Sigmoid colon (tissue), 4 donors: Measurements from ENCODE around the gene FOXK2.

Source experiments
- CTCF ChIP-seq, 4 experiments: fragments of 450-650 bp in 3 of 4; fragments of 200-600 bp in 1 of 4; IDR thresholded peaks; one replicate each; pipeline ENCODE4 v1.5.1; 2016 to 2019; ENCODE audit warnings: antibody characterized with exemption in 4 of 4, mild to moderate bottlenecking in 3 of 4, moderate library complexity in 2 of 4
- EP300 ChIP-seq, 4 donors: sonication (generic); formaldehyde crosslinking; IDR thresholded peaks; one replicate each; pipeline ENCODE4 v1.6.1; 2017; ENCODE audit warnings: antibody characterized with exemption in 4 of 4
- POLR2A ChIP-seq, 2 donors: fragments of 450-650 bp; IDR thresholded peaks; one replicate each; pipeline ENCODE4 v1.6.1; 2016; ENCODE audit warnings: antibody characterized with exemption in 2 of 2, mild to moderate bottlenecking in 2 of 2, moderate library complexity in 2 of 2
- POLR2AphosphoS5 ChIP-seq, 4 donors: sonication (generic); formaldehyde crosslinking; IDR thresholded peaks; one replicate each; pipeline ENCODE4 v1.6.1; 2017; ENCODE audit warnings: antibody characterized with exemption in 4 of 4

DNA sequence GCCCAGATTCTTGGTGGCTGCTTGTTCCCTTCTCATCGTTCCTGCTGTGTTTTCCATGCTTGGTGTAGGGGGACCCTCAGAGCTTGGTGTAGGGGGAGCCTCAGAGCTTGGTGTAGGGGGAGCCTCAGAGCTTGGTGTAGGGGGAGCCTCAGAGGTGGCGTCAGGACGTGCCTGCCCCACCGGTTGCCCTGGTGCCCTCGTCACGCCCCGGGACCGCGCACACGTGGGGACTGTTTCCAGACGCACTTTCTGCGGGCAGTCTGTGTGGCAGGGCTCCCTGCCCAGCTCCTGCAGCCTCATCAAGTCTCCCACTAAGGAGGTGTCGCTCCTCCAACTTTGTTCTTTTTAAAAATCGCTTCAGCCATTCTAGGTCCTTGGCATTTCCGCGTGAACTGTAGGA lies 76.8 kb downstream of the FOXK2 start:
- TF ChIP-seq POLR2A (IDR thresholded peaks at IDR 0.05) (no peak), CTCF (IDR thresholded peaks at IDR 0.05) (no peak), POLR2AphosphoS5 (IDR thresholded peaks at IDR 0.05) (no peak), EP300 (IDR thresholded peaks at IDR 0.05) (no peak)
